HG02623 (cell line): ENCODE results near the gene HCN1.
"Not testable (repeated sequence)": the region's sequence is repeated elsewhere in the genome, so short reads cannot be mapped to it uniquely, and the experiment has no call there.

ENCODE experiments used
- ATAC-seq: cut with Tn5 transposase; IDR thresholded peaks from one replicate; pipeline ENCODE4 v1.9.1; 2021; ENCODE audit warnings: moderate library complexity; ENCODE audit not compliant: unreplicated experiment

Gene HCN1

GRCh38 chr5:45437752-45438151 is 258.4 kb downstream of the HCN1 start:
- no peak for ATAC-seq

GRCh38 chr5:45417285-45417998 is 278.7 kb downstream of the HCN1 start:
- no peak for ATAC-seq

GRCh38 chr5:45414620-45415573 is 281.3 kb downstream of the HCN1 start:
- ATAC-seq: no peak

GRCh38 chr5:45411971-45412612 is 284.1 kb downstream of the HCN1 start:
- ATAC-seq: no peak

GRCh38 chr5:45410304-45410995 is 285.7 kb downstream of the HCN1 start:
- ATAC-seq: no peak

DNA sequence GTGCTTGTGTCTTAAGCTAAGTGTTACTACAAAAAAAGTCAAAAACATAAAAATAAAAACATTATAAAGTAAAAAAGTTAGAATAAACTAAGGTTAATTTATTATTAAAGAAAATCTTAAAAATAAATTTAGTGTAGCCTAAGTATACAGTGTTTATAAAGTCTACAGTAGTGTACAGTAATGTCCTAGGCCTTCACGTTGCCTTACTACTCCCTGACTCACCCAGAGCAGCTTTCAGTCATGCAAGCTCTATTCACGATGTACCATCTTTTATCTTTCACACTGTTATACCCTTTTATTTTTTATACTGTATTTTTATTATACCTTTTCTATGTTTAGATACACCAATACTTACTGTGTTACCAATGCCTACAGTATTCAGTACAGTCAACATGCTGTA is 288.1 kb downstream of the HCN1 start:
- ATAC-seq: no peak

- no peak for ATAC-seq
Observed at GRCh38 chr5:45402804-45403455, 293.2 kb downstream of the HCN1 start.

DNA sequence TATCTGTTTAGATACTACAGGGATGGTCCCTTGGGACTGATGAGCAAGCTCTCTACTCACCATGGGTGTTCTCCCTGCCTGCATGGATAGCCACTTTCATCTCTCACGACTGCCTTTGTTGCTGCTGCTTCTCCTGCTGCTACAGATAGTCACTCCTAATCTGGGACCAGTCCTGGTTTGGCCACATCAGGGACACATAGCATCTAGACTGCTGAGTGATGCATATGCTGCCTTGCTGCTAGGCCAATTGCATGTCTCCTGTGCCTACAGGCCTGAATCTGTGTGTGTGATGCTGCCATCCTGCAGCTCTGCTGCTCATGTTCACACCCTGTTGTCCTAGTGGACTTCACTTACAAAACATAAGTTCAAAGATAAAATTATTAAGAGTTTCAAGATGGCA is 297.1 kb downstream of the HCN1 start:
- no peak for ATAC-seq

DNA sequence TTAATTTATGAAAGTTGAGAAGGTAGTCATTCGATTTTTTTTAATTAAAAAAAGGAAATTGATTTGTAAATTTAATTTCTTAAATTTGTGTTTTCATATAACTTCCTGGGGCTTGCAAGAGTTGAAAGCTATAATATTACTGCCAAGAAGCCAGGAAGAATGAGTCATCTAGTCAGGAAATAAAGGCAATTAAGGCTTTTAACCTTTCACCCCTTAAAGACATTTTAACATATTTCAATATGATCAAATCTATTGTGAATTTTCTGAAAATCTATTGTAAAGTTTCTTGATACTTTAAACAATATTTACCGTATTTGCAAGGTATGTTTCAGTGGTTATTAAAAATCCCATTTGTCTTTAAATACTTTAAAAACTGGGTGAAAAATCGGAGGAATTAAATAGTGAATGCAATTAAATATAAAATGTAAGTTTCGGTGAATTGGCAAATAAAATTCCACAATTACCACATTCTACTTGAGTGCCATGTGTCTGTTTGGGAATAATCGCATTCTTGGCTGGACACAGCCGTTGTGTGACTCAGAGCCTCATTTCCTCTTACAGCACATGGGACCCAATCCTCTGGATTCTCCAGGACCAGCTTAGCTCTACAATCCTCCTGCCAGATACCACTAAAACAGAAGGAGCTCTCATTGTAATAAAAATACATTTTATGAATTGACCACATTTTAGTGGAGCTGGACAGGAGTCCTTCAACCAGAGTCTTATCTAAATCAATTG is 310.7 kb downstream of the HCN1 start:
- no peak for ATAC-seq

GRCh38 chr5:45383985-45384384 is 312.2 kb downstream of the HCN1 start:
- ATAC-seq: no peak

GRCh38 chr5:45382583-45382982 is 313.6 kb downstream of the HCN1 start:
- no peak for ATAC-seq

DNA sequence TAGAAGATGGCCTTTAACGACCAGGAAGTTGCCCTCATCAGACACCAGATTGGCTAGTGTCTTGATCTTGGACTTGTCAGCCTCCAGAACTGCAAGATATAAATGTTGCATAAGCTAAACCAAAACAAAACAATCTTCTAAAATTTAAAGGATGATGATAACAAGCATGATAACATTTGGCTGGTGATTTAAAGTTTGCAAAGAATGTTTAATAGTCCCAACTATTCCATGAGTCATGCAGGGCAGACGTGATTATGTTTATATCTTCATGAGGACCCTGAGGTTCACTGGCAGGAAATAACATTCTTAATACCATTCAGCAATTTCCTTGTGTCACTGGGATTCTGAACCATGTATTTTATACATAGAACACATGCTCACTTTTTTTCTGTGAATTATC is 319.8 kb downstream of the HCN1 start:
- no peak for ATAC-seq

DNA sequence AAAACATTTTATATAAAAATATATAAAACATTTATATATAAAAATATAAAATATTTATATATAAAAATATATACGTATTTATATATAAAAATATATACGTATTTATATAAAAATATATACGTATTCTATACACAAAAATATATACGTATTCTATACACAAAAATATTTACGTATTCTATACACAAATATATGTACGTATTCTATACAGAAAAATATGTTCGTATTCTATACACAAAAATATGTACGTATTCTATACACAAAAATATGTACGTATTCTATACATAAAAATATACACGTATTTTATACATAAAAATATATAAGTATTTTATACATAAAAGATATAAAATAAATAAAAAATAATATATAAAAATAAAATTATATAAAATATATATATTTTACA is 323.6 kb downstream of the HCN1 start:
- ATAC-seq: no peak

GRCh38 chr5:45371423-45371822 is 324.8 kb downstream of the HCN1 start:
- ATAC-seq: not testable (repeated sequence)

- no peak for ATAC-seq
Observed at GRCh38 chr5:45355189-45355992, 340.8 kb downstream of the HCN1 start.

DNA sequence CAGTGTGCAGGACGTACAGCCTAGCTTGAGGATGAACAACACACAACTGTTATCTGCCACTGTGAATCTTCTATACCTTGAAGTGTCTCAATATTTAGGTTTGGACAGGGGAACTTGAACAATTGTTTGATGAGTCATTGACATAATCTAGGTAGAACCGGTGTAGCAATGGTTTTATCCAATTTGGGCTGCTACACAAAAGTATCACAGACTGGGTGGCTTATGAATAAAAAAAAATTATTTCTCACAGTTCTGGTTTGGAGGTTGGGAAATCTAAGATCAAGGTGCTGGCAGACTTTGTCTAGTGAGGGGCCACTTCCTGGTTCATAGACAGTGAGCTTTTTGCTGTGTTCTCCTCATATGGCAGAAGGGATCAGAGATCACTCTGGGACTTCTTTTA is 359.7 kb downstream of the HCN1 start:
- no peak for ATAC-seq

DNA sequence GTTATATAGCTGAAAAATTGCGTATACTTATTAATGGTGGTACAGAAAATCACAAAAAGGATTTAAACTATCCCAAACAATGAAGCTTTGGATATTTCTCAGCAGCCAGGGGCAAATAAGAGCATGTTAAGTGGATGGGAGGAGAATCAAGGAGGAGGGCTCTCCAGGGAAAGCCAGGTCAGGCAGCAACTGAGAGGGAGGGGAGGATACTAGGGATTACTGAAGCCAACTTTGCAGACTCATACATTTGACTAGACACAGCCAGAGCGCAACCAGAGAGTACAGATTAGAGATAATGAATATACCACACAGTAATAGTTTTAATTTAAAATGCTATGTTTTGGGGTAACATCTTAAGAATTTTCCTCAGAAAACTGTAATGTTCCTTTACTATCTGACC is 360.2 kb downstream of the HCN1 start:
- ATAC-seq: no peak

- ATAC-seq: no peak
Observed at GRCh38 chr5:45335346-45335745, 360.8 kb downstream of the HCN1 start.

GRCh38 chr5:45334939-45335338 is 361.2 kb downstream of the HCN1 start:
- ATAC-seq: no peak
